OCI-LY7 (cell line): ENCODE data around the gene ACCS. TPM values are rescaled to one million over a fixed set of nuclear protein-coding genes. Genes with fewer than 3 reads are reported as not detected.

Experiments
- BruUV-seq: library from RNA; stranded (reverse); fragments of 400-500 nt; replicated peaks from 2 replicates; lab custom pipeline; 2021; lab: Mats Ljungman, UMichigan
- CTCF ChIA-PET: fragments of 300-600 bp; sonication (Branson Sonifier 250); formaldehyde crosslinking; loops from one replicate; lab custom pipeline; 2022; ENCODE audit warnings: antibody characterized with exemption; ENCODE audit not compliant: unreplicated experiment; lab: Charles Lee
- POLR2A ChIA-PET: fragments of 300-600 bp; sonication (Branson Sonifier 250); formaldehyde crosslinking; loops from one replicate; lab custom pipeline; 2022; ENCODE audit warnings: antibody characterized with exemption; lab: Charles Lee
- DNase-seq: peaks from one replicate; pipeline ENCODE4 v3.0.0-alpha.2; 2015; ENCODE audit warnings: low spot score
- H2AFZ ChIP-seq: fragments of 200-600 bp; sonication (generic), shearing (Covaris generic); 2 replicates; pipeline ENCODE4 v1.6.1; 2014; ENCODE audit warnings: mild to moderate bottlenecking, antibody characterized with exemption, low read length, moderate library complexity
- H3K27ac ChIP-seq: fragments of 200-600 bp; sonication (generic); 2 replicates; pipeline ENCODE4 v1.5.1; 2014; ENCODE audit warnings: mixed run types, low read depth, mild to moderate bottlenecking, moderate library complexity, low read length, inconsistent platforms; ENCODE audit not compliant: poor library complexity, severe bottlenecking
- H3K36me3 ChIP-seq: fragments of 200-600 bp; sonication (generic); 2 replicates; pipeline ENCODE4 v1.6.1; 2014; ENCODE audit warnings: mild to moderate bottlenecking, antibody characterized with exemption, low read length, moderate library complexity, mixed read lengths; ENCODE audit not compliant: insufficient read depth
- H3K4me1 ChIP-seq: fragments of 200-600 bp; sonication (generic); 2 replicates; pipeline ENCODE4 v1.5.1; 2014; ENCODE audit warnings: mild to moderate bottlenecking, low read length; ENCODE audit not compliant: insufficient read depth, poor library complexity, severe bottlenecking
- H3K4me2 ChIP-seq: fragments of 200-600 bp; sonication (generic); 2 replicates; pipeline ENCODE4 v1.6.1; 2014; ENCODE audit warnings: mild to moderate bottlenecking, low read length
- H3K4me3 ChIP-seq: fragments of 200-600 bp; sonication (generic); 2 replicates; pipeline ENCODE4 v1.5.1; 2014; ENCODE audit warnings: mild to moderate bottlenecking, low read depth, low read length; ENCODE audit not compliant: poor library complexity, severe bottlenecking
- H3K79me2 ChIP-seq: fragments of 200-600 bp; sonication (generic); 2 replicates; pipeline ENCODE4 v1.6.1; 2016; ENCODE audit warnings: low read depth, mild to moderate bottlenecking, low read length, moderate library complexity, mixed read lengths; ENCODE audit not compliant: insufficient read depth
- H3K9me2 ChIP-seq: fragments of 200-600 bp; sonication (generic); 2 replicates; pipeline ENCODE4 v1.6.1; 2016; ENCODE audit warnings: mild to moderate bottlenecking, low read length, mixed read lengths; ENCODE audit not compliant: insufficient read depth
- H3K9me3 ChIP-seq: fragments of 200-600 bp; sonication (generic); 2 replicates; pipeline ENCODE4 v1.6.1; 2014; ENCODE audit warnings: mild to moderate bottlenecking, mixed run types, low read length, mixed read lengths
- H4K20me1 ChIP-seq: fragments of 200-600 bp; sonication (generic); 2 replicates; pipeline ENCODE4 v1.6.1; 2014; ENCODE audit warnings: mild to moderate bottlenecking, antibody characterized with exemption, low read length, moderate library complexity, mixed read lengths; ENCODE audit not compliant: insufficient read depth
- CTCF ChIP-seq: fragments of 200-600 bp; sonication (generic); conservative IDR thresholded peaks from 2 replicates; pipeline ENCODE4 v1.5.1; 2014; ENCODE audit warnings: mild to moderate bottlenecking, antibody characterized with exemption, low read length, moderate library complexity, mixed read lengths
- EZH2phosphoT487 ChIP-seq: fragments of 200-600 bp; sonication (generic); IDR thresholded peaks from 2 replicates; pipeline ENCODE4 v1.6.1; 2018; ENCODE audit warnings: low read depth, borderline replicate concordance, mild to moderate bottlenecking, mixed run types, antibody characterized with exemption, low read length, moderate library complexity, mixed read lengths
- intact Hi-C: fragments of 100-400 bp; cut with micrococcal nuclease; formaldehyde crosslinking; loops from one replicate; pipeline ENCODE4 v1.10.0; 2022; ENCODE audit not compliant: unreplicated experiment
- total RNA-seq, 2 experiments: library from RNA; depleted of rRNA in 1 of 2; stranded (reverse); fragments of >200 nt in 1 of 2; shearing (Covaris generic) in 1 of 2; gene quantifications; 2 replicates each; pipeline ENCODE4 v1.2.3, GENCODE V29; 2014 to 2022

Gene ACCS
- total RNA-seq, 2 experiments from 2014 or later, result not detected

GRCh38 chr11:44043157-44043556, 22.9 kb upstream of the ACCS start:
- Histone ChIP-seq H2AFZ (no peak overlapping the region), H3K4me1 (no peaks in the 10 kb centered on the region), H3K27ac (no peak overlapping the region), H3K4me2 (no peak overlapping the region), H4K20me1 (no peaks in the 10 kb centered on the region), H3K9me3 (no peaks in the 10 kb centered on the region), H3K9me2 (no peaks in the 10 kb centered on the region), H3K79me2 (no peaks in the 10 kb centered on the region), H3K36me3 (no peaks in the 10 kb centered on the region), H3K4me3 (no peak overlapping the region)
- ChIA-PET CTCF (no interaction called here), POLR2A (interaction anchor here (0.7 kb wide), 1 partner anchor 27 kb away, joined by 3 read pairs; no protein-coding TSS in a partner anchor)
- no peak for DNase-seq
- TF ChIP-seq EZH2phosphoT487 (no peak), CTCF (no peak)
- BruUV-seq, result no TSS peak
- intact Hi-C loops, result no loop called here

GRCh38 chr11:44046182-44046581, 19.9 kb upstream of the ACCS start:
- no peaks in the 10 kb centered on the region for H3K36me3 ChIP-seq
- no peak overlapping the region for H3K4me3 ChIP-seq
- no peaks in the 10 kb centered on the region for H3K4me1 ChIP-seq
- no peak for DNase-seq
- POLR2A ChIA-PET, result interaction anchor here (0.9 kb wide), 1 partner anchor 46 kb away, joined by 3 read pairs; no protein-coding TSS in a partner anchor
- CTCF ChIA-PET, result no interaction called here
- intact Hi-C loops, result no loop called here
- no peak overlapping the region for H2AFZ ChIP-seq
- no peak overlapping the region for H3K4me2 ChIP-seq
- H3K9me3 ChIP-seq, result no peaks in the 10 kb centered on the region
- no peaks in the 10 kb centered on the region for H3K9me2 ChIP-seq
- no peaks in the 10 kb centered on the region for H4K20me1 ChIP-seq
- TF ChIP-seq CTCF (no peak), EZH2phosphoT487 (no peak)
- H3K27ac ChIP-seq, result no peak overlapping the region
- no peaks in the 10 kb centered on the region for H3K79me2 ChIP-seq
- BruUV-seq, result no TSS peak

GRCh38 chr11:44047298-44047697, 18.8 kb upstream of the ACCS start:
- Histone ChIP-seq H3K27ac (no peak overlapping the region), H3K4me3 (no peak overlapping the region), H3K9me2 (no peaks in the 10 kb centered on the region), H3K4me2 (no peak overlapping the region), H4K20me1 (no peaks in the 10 kb centered on the region), H2AFZ (no peak overlapping the region), H3K79me2 (no peaks in the 10 kb centered on the region), H3K9me3 (no peaks in the 10 kb centered on the region), H3K4me1 (no peaks in the 10 kb centered on the region), H3K36me3 (no peaks in the 10 kb centered on the region)
- no peak for TF ChIP-seq EZH2phosphoT487
- no peak for TF ChIP-seq CTCF
- no peak for DNase-seq
- ChIA-PET POLR2A (no interaction called here), CTCF (no interaction called here)
- intact Hi-C loops, result no loop called here
- no TSS peak for BruUV-seq
